HG03066 (cell line): ENCODE data around the gene NRN1.

Experiments
- ATAC-seq: cut with Tn5 transposase; IDR thresholded peaks from one replicate; pipeline ENCODE4 v1.9.1; 2021; ENCODE audit warnings: low read depth; ENCODE audit not compliant: unreplicated experiment

NRN1 gene

DNA sequence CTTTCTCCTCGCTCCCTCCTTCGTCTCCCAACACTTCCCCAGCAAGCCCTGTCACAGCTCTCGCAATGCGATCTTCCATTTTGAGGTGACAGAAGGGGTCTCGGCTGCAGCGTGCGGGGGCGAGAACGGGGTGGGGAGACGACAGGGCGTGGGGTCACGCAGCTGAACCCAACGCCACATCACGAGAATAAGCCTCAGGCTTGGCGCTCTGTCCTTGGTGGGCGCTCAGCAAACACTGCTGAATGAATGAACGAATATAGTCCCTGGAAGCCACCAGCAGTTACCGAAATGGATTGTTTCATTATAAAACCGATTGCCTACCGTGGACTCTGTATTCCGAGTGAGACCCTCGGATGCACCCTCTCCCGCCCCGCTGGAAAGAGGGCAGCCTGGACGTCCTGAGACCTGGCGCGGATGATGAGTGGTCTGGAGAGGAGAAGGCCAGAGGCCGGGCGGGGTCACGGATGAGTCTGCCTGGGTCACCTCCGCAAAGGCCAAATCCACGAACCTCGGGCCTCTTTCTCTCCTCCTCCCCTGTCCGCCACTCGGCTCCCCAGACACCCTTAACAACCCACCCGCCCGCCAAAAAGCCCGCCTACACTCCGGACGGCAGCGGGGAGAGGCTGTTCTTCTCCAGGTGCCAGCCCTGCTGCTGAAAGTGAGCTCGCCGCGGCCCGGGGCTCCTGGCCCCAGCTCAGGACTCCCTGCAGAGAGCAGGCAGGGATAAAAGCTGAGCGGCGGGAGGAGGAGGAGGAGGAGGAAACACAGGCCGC is 3.7 kb downstream of the NRN1 start:
- ATAC-seq = no peak

DNA sequence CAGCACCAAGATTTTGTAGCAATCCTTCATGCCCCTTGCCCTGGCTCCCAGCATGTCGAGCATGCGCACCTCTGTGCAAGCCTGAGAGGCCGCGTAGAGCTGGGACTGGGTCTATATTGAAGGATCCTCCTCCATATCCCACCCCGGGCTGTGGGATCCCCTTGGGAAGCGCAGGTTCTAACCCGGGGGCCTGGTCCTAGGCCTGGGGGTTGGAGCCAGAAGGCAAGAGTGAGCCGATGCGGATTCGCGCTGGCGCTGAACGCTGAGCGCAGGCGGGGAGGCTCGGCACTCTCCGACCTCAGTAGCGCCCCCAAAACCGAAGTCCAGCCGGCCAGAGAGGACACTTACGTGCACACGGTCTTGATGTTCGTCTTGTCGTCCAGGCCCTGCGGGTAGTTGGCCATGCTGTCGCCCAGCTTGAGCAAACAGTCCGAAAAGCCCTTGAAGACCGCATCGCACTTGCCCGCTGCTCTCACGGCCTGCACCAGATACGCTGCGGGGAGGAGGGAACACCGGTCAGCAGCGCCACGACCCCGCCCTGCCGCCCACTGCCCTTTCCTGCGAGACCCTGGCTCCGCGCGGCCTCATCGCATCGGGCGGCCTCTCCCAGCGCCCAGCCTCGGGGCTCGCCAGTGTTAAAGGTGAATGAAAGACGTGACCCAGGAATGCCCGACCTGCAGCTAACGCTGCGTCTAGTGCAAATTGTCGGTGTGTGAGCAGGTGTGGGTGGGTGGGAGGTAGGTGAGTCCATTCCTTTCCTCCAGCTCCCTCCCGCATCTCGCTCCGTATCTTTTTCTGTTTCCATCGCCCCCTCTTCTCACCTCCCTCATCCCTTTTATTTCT is 4.5 kb downstream of the NRN1 start:
- ATAC-seq = no peak

DNA sequence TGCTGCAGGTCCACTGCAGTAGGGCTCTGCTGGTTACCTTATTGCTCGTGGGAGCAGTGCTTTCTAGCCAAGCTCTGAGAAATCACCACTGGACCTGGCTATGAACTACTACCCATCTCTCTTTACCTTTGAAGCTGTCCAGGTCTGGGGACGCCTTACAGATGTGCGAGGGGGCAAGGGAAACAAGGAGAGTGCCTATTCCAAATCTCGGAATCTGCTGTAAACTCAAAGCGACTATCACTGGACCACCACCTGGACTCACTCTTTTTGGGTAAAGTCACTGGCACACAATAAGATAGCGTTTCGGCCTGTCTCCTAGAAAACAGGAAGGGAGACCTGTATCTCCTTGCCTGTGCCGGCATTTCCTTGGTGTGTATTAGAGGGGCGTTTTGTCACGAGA is 5.3 kb downstream of the NRN1 start:
- no peak for ATAC-seq

DNA sequence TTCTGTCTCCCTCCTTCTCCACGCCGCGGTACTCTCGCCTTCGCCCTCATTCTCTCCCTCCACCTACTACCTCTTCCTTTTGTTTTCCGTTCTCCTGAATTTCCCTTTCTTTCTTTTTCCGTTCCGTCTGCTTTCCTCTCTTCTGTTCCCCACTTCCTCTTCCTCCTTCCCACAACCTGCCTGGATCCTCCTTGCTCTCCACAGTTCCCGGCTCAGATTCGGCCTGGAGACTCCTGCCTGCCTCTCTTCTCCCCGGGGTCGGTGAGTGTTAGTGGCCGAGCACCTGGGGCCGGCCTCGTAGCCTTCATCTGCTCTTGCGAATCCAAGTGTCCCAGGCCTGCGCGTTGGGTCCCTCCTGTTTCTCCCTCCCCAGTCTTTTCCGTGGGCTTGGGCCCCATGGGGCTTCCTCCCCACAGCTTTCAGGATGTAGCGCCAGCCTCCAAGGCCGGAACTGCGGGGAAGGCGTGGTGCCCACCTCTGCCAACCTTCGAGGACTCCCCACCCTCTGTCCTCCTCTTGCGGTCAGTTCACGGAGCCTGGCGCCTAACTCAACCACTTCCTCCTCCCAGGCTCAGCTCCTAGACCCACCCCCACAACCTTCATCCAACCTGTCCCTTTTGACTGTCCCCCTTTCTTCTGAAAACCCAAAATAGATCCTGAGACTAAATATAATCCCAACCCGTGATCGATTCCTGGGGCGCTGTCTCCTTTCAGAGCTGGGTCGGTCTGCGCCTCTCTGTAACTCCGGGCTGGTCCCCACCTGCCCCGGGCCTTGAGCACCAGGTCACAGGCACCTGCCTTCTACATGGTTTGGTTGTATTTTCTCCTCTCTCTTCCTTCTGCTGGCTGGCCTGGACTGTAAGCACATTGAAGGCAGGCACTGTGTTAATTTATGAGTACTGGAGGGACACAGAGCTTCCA is 6.8 kb downstream of the NRN1 start:
- ATAC-seq = no peak

DNA sequence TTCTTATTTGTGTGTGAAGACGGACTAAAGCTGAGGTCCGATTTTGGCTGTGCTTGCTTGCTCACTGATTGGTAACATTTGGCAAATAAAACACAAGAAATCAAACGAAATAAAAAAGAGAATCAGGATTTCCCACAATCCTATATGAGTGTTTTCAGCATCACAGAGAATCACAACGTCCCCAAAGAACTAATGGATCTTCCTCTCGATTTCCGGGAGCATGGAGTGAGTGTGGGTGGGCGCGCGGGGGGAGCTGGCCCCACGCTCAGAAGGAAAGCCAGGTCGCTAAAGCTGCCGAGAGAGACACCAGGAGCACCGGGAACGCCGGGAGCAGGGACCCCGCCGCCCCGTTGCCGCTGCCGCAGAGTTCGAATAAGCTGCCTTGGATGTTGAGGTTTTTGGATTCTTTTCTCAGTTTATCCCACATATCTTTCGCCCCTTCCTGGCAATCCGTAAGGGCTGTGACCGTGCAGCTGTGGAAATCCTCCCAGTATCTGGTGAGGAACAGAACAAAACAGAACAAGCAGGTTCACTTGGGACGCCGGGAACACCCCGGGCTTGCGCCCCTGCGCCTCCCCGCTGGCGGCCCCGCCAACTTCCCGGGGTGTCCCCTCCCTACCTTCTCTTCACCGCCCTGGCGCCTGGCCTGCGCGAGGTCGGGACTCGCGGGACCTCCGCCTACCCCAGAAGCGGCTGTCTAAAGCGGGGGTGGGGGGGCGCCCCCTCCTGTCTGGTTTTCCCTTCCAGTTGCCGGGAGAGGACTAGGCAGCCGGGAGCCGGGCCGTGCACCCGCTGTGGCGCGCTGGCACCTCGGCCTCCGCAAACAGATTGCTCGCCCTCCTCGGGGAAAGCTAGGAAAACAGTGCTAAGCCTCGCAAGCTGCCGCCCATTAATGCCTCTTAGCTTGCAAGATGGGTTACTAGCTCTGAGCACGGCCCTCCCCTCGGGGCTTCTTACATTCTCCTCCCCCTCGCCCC is 7.7 kb downstream of the NRN1 start:
- ATAC-seq = no peak

DNA sequence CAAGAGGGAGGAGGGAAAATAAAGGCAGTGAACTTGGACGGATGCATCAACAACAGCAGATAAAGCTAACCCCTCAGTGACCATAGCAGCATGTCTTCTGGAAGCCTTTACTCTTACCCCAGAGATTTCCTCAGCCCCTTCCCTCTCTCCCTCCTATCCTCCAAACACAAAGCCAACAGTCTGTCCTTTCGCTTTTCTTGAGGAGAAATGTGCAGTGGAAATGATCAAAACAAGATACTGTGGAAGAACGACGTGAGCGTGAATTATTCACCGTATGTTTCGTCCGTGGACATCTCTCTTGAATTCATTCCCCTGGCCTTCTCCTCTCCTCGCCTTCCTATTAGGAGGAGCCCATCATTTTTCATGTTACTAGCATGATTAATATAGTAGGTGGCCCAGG is 8.5 kb downstream of the NRN1 start:
- no peak for ATAC-seq

DNA sequence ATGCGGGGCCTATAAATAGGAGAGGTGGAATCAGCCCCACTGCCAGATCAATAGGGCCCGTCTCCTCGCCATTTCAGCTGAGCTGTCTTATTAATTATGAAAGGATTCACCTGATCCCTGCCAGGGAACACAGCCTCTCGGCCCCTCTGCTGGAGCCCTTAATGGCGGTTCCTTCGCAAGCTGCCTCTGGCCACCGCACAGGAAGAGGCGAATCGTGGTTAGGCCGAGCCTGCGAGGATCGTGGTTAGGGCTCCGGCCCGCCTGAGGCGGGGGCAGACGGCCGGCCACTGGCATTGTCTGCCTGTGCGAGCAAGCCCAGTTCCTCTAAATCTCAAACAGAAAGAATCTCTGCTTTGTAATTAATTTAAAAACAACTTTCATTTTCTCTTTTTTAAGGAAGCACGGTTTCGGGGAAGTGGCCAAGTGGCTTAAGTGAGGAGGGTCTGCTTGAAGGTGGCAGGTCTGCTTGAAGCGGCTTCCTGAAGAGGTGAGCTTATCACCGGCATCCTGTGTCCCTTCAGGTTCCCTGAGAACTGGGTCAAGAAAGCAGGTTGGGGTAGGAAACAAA is 9.2 kb downstream of the NRN1 start:
- no peak for ATAC-seq

DNA sequence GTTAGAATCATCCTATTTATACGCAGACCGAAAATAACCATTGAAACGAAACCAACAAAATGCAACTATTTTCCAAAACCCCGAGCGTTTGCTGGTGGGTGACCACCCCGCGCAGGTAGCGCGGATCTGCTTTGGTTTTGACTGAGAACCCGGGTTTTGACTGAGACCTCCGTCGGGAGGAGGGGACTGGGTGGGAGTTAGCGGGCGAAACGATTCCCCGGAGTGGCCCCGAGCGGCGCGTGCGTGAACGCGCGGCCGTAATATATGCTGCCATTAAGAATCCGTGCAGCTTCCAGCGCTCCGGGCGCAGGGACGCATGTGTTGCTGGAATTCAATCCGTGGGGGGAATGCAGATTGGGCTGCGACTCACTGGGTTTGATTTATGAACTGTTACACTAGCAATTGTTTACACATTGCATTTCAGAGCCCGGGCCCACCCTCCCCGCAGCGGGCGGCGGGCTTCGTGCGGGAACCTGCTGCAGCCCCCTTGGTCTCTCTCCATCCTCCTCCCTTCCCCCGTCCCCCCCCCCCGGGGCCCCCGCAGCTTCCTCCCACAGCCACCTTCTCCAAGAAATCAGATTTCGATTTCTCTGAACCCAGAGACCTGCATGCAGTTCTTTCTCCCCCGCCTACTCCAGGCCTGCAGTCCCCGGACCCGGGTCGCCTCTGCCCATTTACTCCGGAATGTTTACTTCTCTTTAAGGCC is 9.9 kb downstream of the NRN1 start:
- ATAC-seq = no peak

DNA sequence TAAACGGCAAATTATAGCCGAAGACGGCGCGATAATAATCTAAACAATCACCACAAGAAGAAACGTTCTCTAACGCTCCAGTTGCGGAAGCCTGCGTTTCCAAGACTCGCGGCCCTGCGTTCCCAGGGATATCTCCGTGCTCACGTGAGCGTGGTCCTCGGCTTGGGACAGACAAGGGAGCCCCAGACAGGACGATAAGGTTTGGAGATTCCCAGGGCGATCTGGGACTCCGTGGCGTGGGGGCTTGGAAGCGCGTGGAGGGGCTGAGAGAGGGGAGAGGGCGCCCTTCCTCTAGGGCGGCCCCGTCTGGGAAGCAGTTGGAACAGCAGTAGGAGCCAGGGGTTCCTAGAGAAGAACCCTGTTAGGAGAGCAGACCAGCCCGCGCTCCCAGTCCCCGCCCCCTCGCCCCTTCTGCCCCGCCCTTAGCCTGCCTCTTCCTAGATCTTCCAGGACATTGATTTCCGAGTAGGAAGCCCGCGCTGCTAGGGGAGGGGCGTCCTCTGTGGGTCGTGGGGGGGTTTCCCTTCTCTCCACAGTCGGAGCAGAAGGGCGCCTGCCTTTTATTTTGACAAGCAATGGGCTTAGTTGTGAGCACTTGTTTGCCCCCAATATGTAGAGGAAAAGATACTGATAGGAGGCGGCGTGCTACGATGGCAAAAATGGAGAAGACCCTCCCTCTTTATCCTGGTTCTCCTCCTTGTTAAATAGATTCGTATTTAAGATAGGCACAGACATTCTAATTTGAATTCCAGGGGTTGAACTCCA is 10.6 kb downstream of the NRN1 start:
- ATAC-seq = no peak

DNA sequence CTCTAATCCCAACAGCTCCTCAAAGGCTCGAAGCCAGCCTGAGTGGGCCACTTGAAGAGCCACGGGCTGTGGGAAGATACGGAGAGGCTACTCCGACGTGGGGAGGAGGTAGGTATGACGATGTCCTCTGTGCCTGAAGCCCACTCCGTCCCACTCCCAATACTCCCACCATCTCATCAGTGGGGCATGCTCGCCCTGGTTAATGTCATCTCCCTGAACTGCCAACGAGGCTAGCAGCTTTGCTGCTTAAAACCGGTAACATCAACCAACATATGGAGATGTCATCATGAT is 11.1 kb downstream of the NRN1 start:
- ATAC-seq = no peak

DNA sequence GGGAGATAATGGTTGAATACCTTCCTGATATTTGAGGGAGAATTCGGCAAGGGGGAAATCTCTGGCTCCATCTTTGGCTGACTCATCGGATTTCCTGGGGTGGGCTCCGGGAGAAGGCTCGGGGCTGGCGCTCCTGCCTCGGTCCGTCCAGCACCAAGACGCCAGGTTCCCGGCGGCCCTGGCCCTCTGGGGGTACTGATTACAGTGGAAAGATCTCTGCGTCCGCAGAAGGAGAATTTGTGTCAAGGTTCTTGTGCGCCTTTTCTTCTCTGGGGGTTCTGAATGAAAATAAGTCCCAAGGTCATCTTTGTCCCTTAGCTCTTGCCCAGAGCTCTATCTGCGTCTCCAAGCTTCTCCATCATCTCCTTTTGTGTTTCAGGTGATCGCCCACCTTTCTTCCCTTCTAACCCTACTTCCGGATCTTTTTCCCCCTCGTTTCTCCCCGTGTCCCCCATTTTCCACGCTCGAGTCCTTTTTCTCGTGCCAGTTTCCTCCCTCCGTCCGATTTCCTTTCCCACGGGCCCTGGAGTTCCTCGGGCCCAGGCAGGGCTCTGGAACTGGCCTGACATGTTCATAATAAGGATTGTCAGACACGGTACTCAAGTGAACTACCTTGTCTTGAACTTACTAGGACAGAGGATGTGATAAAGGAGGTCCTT is 11.6 kb downstream of the NRN1 start:
- no peak for ATAC-seq

DNA sequence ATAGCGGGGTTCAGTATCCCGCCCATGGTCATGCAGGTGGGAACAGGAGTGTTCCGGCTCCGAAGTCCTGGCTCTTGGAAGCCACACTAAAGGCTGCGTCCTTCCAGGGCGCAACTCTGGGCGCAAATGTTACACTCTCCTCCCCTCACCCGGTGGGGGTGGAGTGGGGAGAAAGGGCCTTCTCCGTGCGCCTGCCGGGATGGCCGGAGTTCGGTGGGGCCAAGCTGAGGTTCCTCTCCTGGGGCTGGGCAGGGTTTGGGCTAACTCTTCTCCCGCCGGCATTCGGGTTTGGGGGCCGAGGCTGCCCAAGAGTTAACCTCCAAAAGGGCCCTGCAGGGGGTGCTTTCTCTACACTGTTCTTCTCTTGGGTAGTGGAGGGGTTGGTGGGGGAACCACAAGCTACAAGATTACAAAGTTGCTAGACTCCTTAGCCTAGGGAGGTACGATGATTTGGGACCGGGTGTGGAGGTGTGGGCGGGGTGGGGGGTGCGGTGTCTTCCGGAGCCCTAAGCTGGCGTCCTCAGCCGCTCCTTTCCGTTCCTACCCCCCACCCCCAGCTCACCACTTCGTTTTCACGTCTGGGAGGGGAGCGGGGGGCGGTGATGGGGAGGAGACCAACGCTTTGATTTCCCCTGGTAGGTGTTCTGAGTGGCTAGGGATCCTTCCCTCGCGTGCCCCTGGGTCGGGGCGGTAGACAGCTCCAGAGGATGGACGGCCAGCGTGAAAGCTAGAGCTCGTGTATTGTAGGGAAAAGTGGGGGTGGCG is 12.3 kb downstream of the NRN1 start:
- ATAC-seq = no peak

DNA sequence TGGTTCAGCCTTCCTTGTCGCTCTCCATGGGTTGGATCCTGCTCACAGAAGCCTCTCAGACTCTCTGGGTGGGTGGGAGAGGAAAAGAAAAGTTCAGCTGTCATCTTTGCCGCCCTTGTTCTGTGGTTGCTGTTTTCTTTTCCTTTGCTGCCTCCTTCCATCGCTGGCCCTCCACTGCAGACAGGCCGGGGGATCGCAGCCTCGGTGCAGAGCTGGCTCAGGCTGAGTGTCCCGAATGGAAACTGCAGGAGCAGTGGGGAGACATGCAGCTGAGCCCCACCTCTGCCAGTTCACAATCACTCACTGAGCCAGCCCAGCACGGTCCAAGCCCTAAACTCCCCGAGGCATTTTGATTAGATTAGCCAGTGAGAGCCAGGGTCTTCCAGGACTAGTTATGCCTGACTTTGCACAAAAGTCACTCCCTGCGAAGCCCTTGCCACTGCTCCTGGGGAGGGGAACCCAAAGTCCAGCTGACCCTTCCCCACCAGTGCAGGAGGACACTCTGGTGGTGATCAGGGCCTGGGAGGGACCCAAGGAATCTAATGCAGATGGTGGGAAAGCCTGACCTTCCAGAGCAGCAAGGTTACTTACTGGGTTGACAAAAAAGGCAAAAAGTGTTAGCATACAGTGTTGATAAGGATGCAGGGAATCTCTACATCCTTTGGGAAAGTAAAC is 14.0 kb downstream of the NRN1 start:
- no peak for ATAC-seq

DNA sequence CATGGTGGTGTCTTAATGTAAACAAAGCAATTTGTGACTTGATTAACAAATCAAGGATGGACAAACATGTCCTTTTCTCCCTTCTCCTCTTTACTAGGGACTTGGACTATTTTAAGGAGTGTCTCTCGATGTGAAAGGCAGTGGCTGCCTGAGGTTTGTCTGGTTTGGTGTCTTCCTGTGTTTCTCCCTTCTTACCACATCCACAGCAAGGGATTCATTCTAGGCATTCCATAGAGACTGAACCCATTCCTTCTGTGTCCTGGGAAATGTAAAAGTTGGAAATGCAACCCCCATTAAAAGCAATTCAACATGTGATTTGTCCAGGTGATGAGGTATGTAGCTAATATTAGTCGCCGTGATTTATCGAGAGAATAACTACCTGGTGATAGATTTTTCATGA is 15.9 kb downstream of the NRN1 start:
- ATAC-seq = no peak

DNA sequence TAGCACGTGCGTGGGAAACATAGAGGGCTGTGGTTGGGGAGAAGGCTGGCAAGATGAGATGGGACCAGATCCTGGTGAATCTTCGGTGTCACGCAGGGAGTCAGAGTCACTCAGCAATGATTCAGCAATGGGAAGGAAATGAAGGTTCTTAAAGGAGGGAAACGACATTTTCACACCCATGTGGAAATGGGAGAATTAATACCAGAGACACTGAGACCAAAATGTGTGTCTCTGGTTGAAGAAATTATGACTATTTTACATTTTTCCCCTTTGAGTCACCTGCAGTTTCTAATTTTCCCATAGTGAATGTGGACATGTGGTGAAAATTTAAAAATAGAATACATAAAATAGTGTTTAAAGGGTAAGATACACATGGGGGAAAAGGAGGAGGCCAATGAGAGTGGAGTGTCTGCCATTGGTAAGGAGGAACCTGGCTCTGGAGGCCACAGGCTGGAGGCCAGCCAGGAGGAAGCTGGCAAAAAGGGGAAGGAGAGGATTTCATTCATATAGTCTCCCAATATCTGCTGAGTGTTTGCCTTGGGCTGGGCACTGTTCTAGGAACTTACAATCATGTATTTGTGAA is 17.5 kb downstream of the NRN1 start:
- ATAC-seq = no peak

DNA sequence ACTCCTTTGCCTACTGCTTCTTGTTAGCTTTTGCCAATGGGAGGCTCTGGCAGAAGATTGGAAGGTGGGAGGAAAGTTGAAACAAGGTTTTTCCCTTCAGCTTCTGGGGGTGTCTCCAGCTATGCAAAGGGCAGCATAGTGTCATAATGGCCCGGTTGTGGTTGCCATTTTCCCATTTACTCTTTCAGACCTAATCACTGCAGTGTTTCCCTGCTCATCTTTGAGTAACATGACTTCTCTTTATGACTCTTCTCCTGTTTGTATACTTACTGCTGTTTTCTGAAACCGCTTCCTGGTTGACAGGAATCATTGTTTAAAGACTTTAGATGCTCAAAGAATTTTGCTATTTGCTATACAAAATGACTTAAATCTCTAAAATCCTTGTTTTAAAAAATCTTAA is 19.9 kb downstream of the NRN1 start:
- ATAC-seq = no peak
